GM12878 (cell line): ENCODE results near the gene PPP2R5C. TPM values are rescaled to one million over a fixed set of nuclear protein-coding genes. Genes with fewer than 3 reads are reported as not detected.

Experiments used
- BCLAF1 ChIP-seq: fragments of 450-650 bp; IDR thresholded peaks from 2 replicates; pipeline ENCODE4 v1.6.1; 2017; ENCODE audit warnings: antibody characterized with exemption, mild to moderate bottlenecking, moderate library complexity
- CEBPB ChIP-seq, 2 experiments: fragments of 150-350 bp in 1 of 2; IDR thresholded peaks; 2 replicates each; pipeline ENCODE4 v1.6.1; 2012 to 2014; ENCODE audit warnings: low read depth in 2 of 2, low read length in 2 of 2, borderline replicate concordance in 1 of 2, inconsistent platforms in 1 of 2
- CHD1 ChIP-seq: IDR thresholded peaks from 2 replicates; pipeline ENCODE4 v1.6.1; 2012; ENCODE audit warnings: low read depth, low read length, improper control_type of control experiment
- CTCF ChIP-seq, 3 experiments: IDR thresholded peaks in 2 of 3; conservative IDR thresholded peaks in 1 of 3; 2 replicates each; pipeline ENCODE4 v1.5.1; 2011; ENCODE audit warnings: low read depth in 3 of 3, low read length in 3 of 3, mild to moderate bottlenecking in 3 of 3, control low read depth in 2 of 3, moderate library complexity in 2 of 3, inconsistent platforms in 1 of 3, mixed read lengths in 1 of 3; ENCODE audit not compliant: control insufficient read depth in 2 of 3, insufficient read depth in 1 of 3; ENCODE audit errors: extremely low read depth in 1 of 3
- NRF1 ChIP-seq: conservative IDR thresholded peaks from 2 replicates; pipeline ENCODE4 v1.6.1; 2011; ENCODE audit warnings: mild to moderate bottlenecking, low read depth, low read length, improper control_type of control experiment
- RUNX3 ChIP-seq: IDR thresholded peaks from 2 replicates; pipeline ENCODE4 v1.6.1; 2012; ENCODE audit warnings: low read length, inconsistent platforms
- SKIL ChIP-seq: fragments of 450-650 bp; IDR thresholded peaks from 2 replicates; pipeline ENCODE4 v1.6.1; 2017; ENCODE audit warnings: mild to moderate bottlenecking, low read depth, inconsistent platforms; ENCODE audit not compliant: poor library complexity, severe bottlenecking
- SMAD1 ChIP-seq: fragments of 450-650 bp; IDR thresholded peaks from 2 replicates; pipeline ENCODE4 v1.6.1; 2018; ENCODE audit warnings: mild to moderate bottlenecking, low read depth; ENCODE audit not compliant: partially characterized antibody
- SP1 ChIP-seq: IDR thresholded peaks from one replicate; pipeline ENCODE4 v1.6.1; 2011; ENCODE audit warnings: low read depth, low read length
- SRF ChIP-seq, 2 experiments: IDR thresholded peaks; 2 replicates each; pipeline ENCODE4 v1.6.1; 2011; ENCODE audit warnings: low read depth in 2 of 2, low read length in 2 of 2, mild to moderate bottlenecking in 1 of 2, moderate library complexity in 1 of 2
- TAF1 ChIP-seq: IDR thresholded peaks from 2 replicates; pipeline ENCODE4 v1.6.1; 2011; ENCODE audit warnings: mild to moderate bottlenecking, low read depth, low read length, borderline replicate concordance
- ZBTB40 ChIP-seq: fragments of 450-650 bp; IDR thresholded peaks from 2 replicates; pipeline ENCODE4 v1.6.1; 2016; ENCODE audit warnings: mild to moderate bottlenecking, moderate library complexity, borderline replicate concordance
- ZNF687 ChIP-seq: fragments of 450-650 bp; IDR thresholded peaks from 2 replicates; pipeline ENCODE4 v1.6.1; 2017; ENCODE audit warnings: mild to moderate bottlenecking, moderate library complexity
- polyA plus RNA-seq, 11 experiments: library from polyadenylated mRNA; depleted of rRNA in 4 of 11; unstranded in 6 of 11; stranded (reverse) in 5 of 11; fragments of >200 nt; fragmentation: Nextera tagmentation in 4 of 11; fragmentation: Illumina TruSeq in 1 of 11; extraction: Ambion mirVana in 4 of 11; extraction: Trizol in 1 of 11; gene quantifications; 1 replicate in 1 of 11; 2 replicates in 10 of 11; pipeline versions ENCODE4 v1.2.1 to v1.2.3, GENCODE V29; 2011 to 2016; ENCODE audit warnings: inconsistent platforms in 2 of 11, missing spikeins in 2 of 11, low read depth in 1 of 11
- total RNA-seq, 4 experiments: library from RNA; depleted of rRNA in 3 of 4; stranded (reverse); fragments of >200 nt in 3 of 4; fragmentation: Illumina TruSeq in 1 of 4; extraction: Trizol in 1 of 4; gene quantifications; 2 replicates each; pipeline versions ENCODE4 v1.2.1 to v1.2.3, GENCODE V29; 2013 to 2021

The PPP2R5C gene
- total and polyA plus RNA-seq, 10 of the 15 experiments (the other 5 are each of a cell fraction or from before 2014, with no cell fraction given), result 106 to 199 (median 144) TPM

- TF ChIP-seq CTCF (IDR thresholded peaks at IDR 0.05 in 2 of 3, conservative IDR thresholded peaks at IDR 0.05 in 1 of 3; ENCODE audit: control insufficient read depth in 2 of 3, extremely low read depth in 1 of 3, insufficient read depth in 1 of 3, low read depth in 3 of 3, low read length in 3 of 3) (no peak), CEBPB (IDR thresholded peaks at IDR 0.05; ENCODE audit: borderline replicate concordance in 1 of 2, low read depth in 2 of 2, low read length in 2 of 2) (no peak), TAF1 (no peak), CHD1 (no peak), SRF (IDR thresholded peaks at IDR 0.05; ENCODE audit: low read depth in 2 of 2, low read length in 2 of 2) (no peak), NRF1 (no peak), SKIL (no peak), SP1 (no peak), SMAD1 (no peak), BCLAF1 (no peak), ZNF687 (no peak), ZBTB40 (no peak), RUNX3 (peak; percentile 79)
These were observed 117.5 kb downstream of the PPP2R5C start (continued) for GRCh38 chr14:101878822-101879528.
